Measurements from ENCODE around the gene CHID1.

CHID1 gene

DNA sequence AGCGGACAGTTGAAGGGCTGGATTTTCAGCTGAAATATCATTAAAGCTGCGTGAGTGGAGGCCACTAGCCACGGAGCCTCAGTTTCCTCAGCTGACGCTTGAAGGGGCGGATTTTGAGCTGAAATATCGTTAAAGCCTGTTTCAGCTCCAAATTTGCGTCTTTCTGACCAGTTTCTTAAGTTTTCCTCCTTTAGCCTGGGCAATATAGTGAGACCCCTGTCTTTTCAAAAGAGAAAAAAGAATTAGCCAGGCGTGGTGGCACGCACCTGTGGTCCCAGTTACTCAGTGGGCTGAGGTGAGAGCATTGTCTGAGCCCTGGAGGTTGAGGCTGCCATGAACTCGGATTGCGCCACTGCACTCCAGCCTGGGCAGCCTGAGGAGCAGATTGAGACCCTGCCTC, 18.8 kb upstream of the CHID1 start:
- TF ChIP-seq, protein P1, sequence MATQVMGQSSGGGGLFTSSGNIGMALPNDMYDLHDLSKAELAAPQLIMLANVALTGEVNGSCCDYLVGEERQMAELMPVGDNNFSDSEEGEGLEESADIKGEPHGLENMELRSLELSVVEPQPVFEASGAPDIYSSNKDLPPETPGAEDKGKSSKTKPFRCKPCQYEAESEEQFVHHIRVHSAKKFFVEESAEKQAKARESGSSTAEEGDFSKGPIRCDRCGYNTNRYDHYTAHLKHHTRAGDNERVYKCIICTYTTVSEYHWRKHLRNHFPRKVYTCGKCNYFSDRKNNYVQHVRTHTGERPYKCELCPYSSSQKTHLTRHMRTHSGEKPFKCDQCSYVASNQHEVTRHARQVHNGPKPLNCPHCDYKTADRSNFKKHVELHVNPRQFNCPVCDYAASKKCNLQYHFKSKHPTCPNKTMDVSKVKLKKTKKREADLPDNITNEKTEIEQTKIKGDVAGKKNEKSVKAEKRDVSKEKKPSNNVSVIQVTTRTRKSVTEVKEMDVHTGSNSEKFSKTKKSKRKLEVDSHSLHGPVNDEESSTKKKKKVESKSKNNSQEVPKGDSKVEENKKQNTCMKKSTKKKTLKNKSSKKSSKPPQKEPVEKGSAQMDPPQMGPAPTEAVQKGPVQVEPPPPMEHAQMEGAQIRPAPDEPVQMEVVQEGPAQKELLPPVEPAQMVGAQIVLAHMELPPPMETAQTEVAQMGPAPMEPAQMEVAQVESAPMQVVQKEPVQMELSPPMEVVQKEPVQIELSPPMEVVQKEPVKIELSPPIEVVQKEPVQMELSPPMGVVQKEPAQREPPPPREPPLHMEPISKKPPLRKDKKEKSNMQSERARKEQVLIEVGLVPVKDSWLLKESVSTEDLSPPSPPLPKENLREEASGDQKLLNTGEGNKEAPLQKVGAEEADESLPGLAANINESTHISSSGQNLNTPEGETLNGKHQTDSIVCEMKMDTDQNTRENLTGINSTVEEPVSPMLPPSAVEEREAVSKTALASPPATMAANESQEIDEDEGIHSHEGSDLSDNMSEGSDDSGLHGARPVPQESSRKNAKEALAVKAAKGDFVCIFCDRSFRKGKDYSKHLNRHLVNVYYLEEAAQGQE (IDR thresholded peaks at IDR 0.05; ENCODE audit: low read depth): no peak
- TF ChIP-seq TAF1 (IDR thresholded peaks at IDR 0.05; ENCODE audit: low read depth) (no peak), CEBPB (IDR thresholded peaks at IDR 0.05) (no peak), ZBTB7A (IDR thresholded peaks at IDR 0.05; ENCODE audit: low read depth) (no peak), EP300 (IDR thresholded peaks at IDR 0.05; ENCODE audit: borderline replicate concordance) (no peak), FOXM1 (IDR thresholded peaks at IDR 0.05; ENCODE audit: borderline replicate concordance, low read depth) (no peak), RAD21 (IDR thresholded peaks at IDR 0.05; ENCODE audit: low read depth) (no peak), TEAD4 (IDR thresholded peaks at IDR 0.05) (no peak), YY1 (IDR thresholded peaks at IDR 0.05; ENCODE audit: low read depth) (no peak), TCF12 (IDR thresholded peaks at IDR 0.05; ENCODE audit: low read depth) (no peak), EGR1 (IDR thresholded peaks at IDR 0.05) (no peak), CREB1 (IDR thresholded peaks at IDR 0.05; ENCODE audit: low read depth) (no peak), NFIC (IDR thresholded peaks at IDR 0.05) (no peak)
- TF ChIP-seq, protein P2, sequence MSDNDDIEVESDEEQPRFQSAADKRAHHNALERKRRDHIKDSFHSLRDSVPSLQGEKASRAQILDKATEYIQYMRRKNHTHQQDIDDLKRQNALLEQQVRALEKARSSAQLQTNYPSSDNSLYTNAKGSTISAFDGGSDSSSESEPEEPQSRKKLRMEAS (IDR thresholded peaks at IDR 0.05): no peak
- TF ChIP-seq, protein P3, sequence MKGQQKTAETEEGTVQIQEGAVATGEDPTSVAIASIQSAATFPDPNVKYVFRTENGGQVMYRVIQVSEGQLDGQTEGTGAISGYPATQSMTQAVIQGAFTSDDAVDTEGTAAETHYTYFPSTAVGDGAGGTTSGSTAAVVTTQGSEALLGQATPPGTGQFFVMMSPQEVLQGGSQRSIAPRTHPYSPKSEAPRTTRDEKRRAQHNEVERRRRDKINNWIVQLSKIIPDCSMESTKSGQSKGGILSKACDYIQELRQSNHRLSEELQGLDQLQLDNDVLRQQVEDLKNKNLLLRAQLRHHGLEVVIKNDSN (IDR thresholded peaks at IDR 0.05): no peak

DNA sequence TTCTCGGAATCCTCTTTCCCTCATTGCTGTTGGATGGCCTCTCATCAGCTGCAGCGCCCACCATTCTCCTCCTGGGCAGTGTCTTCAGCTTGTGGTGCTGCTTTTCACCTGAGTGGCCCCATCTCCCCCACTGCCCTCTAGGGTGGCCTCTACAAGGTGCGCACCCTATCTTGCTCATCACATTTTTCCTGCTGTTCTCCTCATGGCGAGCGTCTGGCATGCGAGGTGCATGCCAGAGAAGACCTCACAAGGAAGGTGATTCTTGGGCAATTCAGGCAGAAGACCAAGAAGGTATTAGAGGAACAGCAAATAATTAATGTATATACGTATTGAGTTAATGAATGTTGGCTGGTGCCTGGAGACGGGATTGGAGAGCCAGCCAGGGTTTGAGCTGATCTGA, 18.2 kb upstream of the CHID1 start:
- no peak for TF ChIP-seq YY1 (IDR thresholded peaks at IDR 0.05; ENCODE audit: low read depth)
- no peak for TF ChIP-seq TEAD4 (IDR thresholded peaks at IDR 0.05)

DNA sequence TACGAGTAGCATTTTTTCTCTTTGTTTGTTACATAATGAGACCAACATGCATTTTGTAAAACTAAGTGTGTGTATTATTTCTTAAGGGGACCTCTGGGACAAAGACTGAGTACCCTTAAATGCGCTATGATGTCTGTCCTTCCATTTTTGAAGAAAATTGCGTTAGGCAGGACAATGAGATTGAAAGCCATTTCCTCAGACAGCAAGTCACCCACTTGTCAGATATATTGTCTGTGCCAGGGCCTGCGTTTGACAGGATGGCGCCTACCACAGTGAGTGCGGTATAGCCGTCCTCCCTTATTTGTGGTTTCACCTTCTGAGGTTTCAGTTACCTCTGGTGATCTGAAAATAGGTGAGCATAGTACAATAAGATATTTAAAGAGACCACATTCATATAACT, 17.3 kb upstream of the CHID1 start:
- no peak for TF ChIP-seq RAD21 (IDR thresholded peaks at IDR 0.05; ENCODE audit: low read depth)
- no peak for TF ChIP-seq EP300 (IDR thresholded peaks at IDR 0.05; ENCODE audit: borderline replicate concordance)
- no peak for TF ChIP-seq EGR1 (IDR thresholded peaks at IDR 0.05)
- TF ChIP-seq, protein P1 (IDR thresholded peaks at IDR 0.05; ENCODE audit: low read depth): no peak

DNA sequence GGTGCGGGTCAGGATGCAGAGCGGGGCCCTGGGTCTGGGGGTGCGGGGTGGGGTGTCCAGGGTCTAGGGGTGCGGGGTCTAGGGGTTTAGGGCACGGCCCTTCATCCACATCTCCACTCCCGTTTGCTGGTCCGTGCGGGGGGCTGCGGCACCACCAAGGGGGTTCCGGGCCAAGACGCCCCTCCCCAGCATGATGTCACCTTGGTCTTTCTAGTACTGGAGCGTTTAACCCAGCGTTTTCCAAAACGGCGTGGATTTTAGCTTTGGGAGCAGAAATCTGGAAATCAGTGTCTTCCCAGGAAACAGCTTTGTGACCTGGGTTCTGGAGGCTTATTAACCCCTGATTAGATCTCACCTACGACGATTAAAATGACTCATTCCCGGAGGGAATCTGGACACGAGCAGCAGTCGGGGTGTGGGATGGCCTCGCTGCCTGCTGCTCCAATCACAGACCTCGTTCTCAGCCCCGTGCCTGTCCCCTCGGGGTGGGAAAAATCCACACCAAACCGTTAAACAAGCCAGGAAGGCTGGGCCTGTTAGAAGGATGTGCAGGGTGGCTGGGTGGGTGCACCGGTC, 15.8 kb upstream of the CHID1 start:
- TF ChIP-seq, protein P1 (IDR thresholded peaks at IDR 0.05; ENCODE audit: low read depth): no peak
- 0 out of 2 replicates have a peak, but pooled peaks have one; percentile 41 for TF ChIP-seq ZBTB7A (IDR thresholded peaks at IDR 0.05; ENCODE audit: low read depth)

DNA sequence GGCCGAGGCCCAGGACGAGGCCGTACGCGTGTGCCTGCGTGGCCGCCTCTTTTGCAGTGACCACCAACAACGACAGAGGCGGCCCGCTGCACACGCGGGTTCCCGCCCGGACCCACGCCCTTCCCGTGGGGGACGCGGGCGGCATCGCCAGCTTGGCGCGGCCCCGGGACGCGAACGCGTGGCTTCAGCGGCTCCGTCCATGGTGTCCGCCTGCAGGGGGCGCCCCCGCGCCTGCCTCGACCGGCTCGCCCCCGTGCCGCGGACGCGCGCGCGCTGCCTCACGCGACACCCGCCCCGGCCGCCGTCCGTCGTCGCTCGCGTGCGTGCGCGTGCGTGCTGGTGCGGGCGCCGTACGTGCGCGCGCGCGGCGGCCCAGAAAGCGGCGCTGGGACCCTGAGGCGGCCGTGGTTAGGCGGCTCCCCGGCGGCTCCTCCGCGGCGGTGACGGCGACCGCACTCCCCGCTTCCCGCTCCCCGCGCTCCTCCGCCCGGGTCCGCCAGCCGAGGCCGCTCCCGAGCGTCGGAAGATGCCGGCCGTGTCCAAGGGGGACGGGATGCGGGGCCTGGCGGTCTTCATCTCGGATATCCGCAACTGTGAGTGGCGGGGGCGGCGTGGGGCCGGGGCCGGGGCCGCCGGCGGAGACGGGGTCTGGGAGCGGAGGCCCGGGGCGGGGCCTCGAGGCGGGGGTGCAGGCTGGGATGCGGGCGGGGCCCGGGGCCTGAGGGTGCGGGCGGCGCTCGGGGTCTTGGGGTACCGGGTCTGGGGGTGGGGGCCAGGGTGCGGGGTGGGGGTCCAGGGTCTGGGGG, 15.1 kb upstream of the CHID1 start, which contains the start of gene AP2A2:
Gene AP2A2 (plus strand): TSS at position 375 of the 806 bp plus-strand sequence. CDS start 152 bp downstream, at position 527.
- TF ChIP-seq, protein P2 (IDR thresholded peaks at IDR 0.05): peak; percentile 53; the same call in 1 of the 2 replicates
- peak; percentile 23; the same call in 1 of the 2 replicates for TF ChIP-seq TCF12 (IDR thresholded peaks at IDR 0.05; ENCODE audit: low read depth)
- TF ChIP-seq TAF1 (IDR thresholded peaks at IDR 0.05; ENCODE audit: low read depth): peak; percentile 67; the same call in 1 of the 2 replicates
- TF ChIP-seq, protein P1 (IDR thresholded peaks at IDR 0.05; ENCODE audit: low read depth): no peak
- peak; percentile 26; the same call in 1 of the 2 replicates for TF ChIP-seq RAD21 (IDR thresholded peaks at IDR 0.05; ENCODE audit: low read depth)
- TF ChIP-seq, protein P3 (IDR thresholded peaks at IDR 0.05): no peak
- peak; percentile 74; the same call in 1 of the 2 replicates for TF ChIP-seq ZBTB7A (IDR thresholded peaks at IDR 0.05; ENCODE audit: low read depth)
